ENCODE results near the gene PRMT6.
"Not testable (repeated sequence)": the region's sequence is repeated elsewhere in the genome, so short reads cannot be mapped to it uniquely, and the experiment has no call there.

PRMT6 gene

GRCh38 chr1:107056426-107057196, at the start of gene PRMT6:
TSS of gene PRMT6 (plus strand) at chr1:107056674. CDS start at chr1:107056716, 42 bp downstream.
- DNase-seq, result peak; percentile 77

- DNase-seq, result no peak
Measured at GRCh38 chr1:107009281-107009680, 47.2 kb upstream of the PRMT6 start.

- no peak for DNase-seq
Measured at GRCh38 chr1:107010582-107010981, 45.9 kb upstream of the PRMT6 start.

GRCh38 chr1:107016376-107016978, 40.0 kb upstream of the PRMT6 start:
- DNase-seq, result no peak

GRCh38 chr1:107018445-107018844, 38.0 kb upstream of the PRMT6 start:
- DNase-seq, result no peak

- no peak for DNase-seq
Measured at GRCh38 chr1:107019166-107019565, 37.3 kb upstream of the PRMT6 start.

- DNase-seq, result not testable (repeated sequence)
Measured at GRCh38 chr1:107038874-107039273, 17.6 kb upstream of the PRMT6 start.

- DNase-seq, result not testable (repeated sequence)
Measured at GRCh38 chr1:107044310-107045220, 11.9 kb upstream of the PRMT6 start.

GRCh38 chr1:107047602-107048001, 8.9 kb upstream of the PRMT6 start:
- no peak for DNase-seq

- no peak for DNase-seq
Measured at GRCh38 chr1:107048241-107048640, 8.2 kb upstream of the PRMT6 start.

GRCh38 chr1:107051266-107051665, 5.2 kb upstream of the PRMT6 start:
- DNase-seq, result no peak

- DNase-seq, result not testable (repeated sequence)
Measured at GRCh38 chr1:107055919-107056425, 502 bp upstream of the PRMT6 start.

GRCh38 chr1:107057197-107058133, 991 bp downstream of the PRMT6 start:
- peak; percentile 16 for DNase-seq

GRCh38 chr1:107058245-107059032, 2.0 kb downstream of the PRMT6 start:
- DNase-seq, result no peak

- no peak for DNase-seq
Measured at GRCh38 chr1:107061886-107062285, 5.4 kb downstream of the PRMT6 start.

- DNase-seq, result no peak
Measured at GRCh38 chr1:107073493-107073892, 17.0 kb downstream of the PRMT6 start.

GRCh38 chr1:107076841-107077240, 20.4 kb downstream of the PRMT6 start:
- no peak for DNase-seq

- DNase-seq, result no peak
Measured at GRCh38 chr1:107079249-107079648, 22.8 kb downstream of the PRMT6 start.

- no peak for DNase-seq
Measured at GRCh38 chr1:107081102-107081501, 24.6 kb downstream of the PRMT6 start.

- DNase-seq, result no peak
Measured at GRCh38 chr1:107091418-107091817, 34.9 kb downstream of the PRMT6 start.

GRCh38 chr1:107093395-107093794, 36.9 kb downstream of the PRMT6 start:
- DNase-seq, result not testable (repeated sequence)
